GM23338 (cell line): Measurements from ENCODE around the gene RNLS. TPM values are rescaled to one million over a fixed set of nuclear protein-coding genes. Genes with fewer than 3 reads are reported as not detected.

Source experiments
- ATAC-seq: fragments of 200-7000 bp; cut with Tn5 transposase; 3 replicates; pipeline ENCODE4 v1.9.1; 2020
- DNase-seq: peaks from one replicate; pipeline ENCODE4 v3.0.0-alpha.2; 2015; ENCODE audit warnings: low spot score
- H2AFZ ChIP-seq: fragments of 200-600 bp; sonication (generic); 2 replicates; pipeline ENCODE4 v1.8.0; 2016; ENCODE audit warnings: antibody characterized with exemption, mild to moderate bottlenecking, moderate library complexity
- H3F3A ChIP-seq: fragments of 200-600 bp; sonication (generic); replicated peaks from 2 replicates; pipeline ENCODE4 v1.8.0; 2017; ENCODE audit warnings: antibody characterized with exemption, mixed run types, low read depth
- H3K27ac ChIP-seq: fragments of 200-600 bp; sonication (generic); 2 replicates; pipeline ENCODE4 v1.6.1; 2016; ENCODE audit warnings: low read depth
- H3K27me3 ChIP-seq: fragments of 200-600 bp; sonication (generic); 2 replicates; pipeline ENCODE4 v1.8.0; 2016; ENCODE audit warnings: mild to moderate bottlenecking, mixed run types, moderate library complexity; ENCODE audit not compliant: insufficient read depth
- H3K36me3 ChIP-seq: fragments of 200-600 bp; sonication (generic); 2 replicates; pipeline ENCODE4 v1.8.0; 2016; ENCODE audit warnings: mild to moderate bottlenecking; ENCODE audit not compliant: insufficient read depth
- H3K4me1 ChIP-seq: fragments of 200-600 bp; sonication (generic); 2 replicates; pipeline ENCODE4 v1.8.0; 2016; ENCODE audit warnings: mild to moderate bottlenecking, moderate library complexity; ENCODE audit not compliant: insufficient read depth
- H3K4me2 ChIP-seq: fragments of 200-600 bp; sonication (generic); 2 replicates; pipeline ENCODE4 v1.7.1; 2017; ENCODE audit warnings: mixed run types
- H3K4me3 ChIP-seq: fragments of 200-600 bp; sonication (generic); 2 replicates; pipeline ENCODE4 v1.6.1; 2016; ENCODE audit warnings: mixed run types
- H3K79me2 ChIP-seq: fragments of 200-600 bp; sonication (generic); replicated peaks from 2 replicates; pipeline ENCODE4 v1.8.0; 2017; ENCODE audit warnings: mild to moderate bottlenecking; ENCODE audit not compliant: insufficient read depth
- H3K9me2 ChIP-seq: fragments of 200-600 bp; sonication (generic); 2 replicates; pipeline ENCODE4 v1.8.0; 2017; ENCODE audit not compliant: insufficient read depth
- H4K20me1 ChIP-seq: fragments of 200-600 bp; sonication (generic); replicated peaks from 2 replicates; pipeline ENCODE4 v1.8.0; 2017; ENCODE audit warnings: mild to moderate bottlenecking; ENCODE audit not compliant: insufficient read depth
- H3K27ac Mint-ChIP-seq: 2 replicates; pipeline ENCODE4 v1.8.0; 2020; ENCODE audit warnings: inconsistent platforms, mild to moderate bottlenecking, moderate library complexity, mixed read lengths
- H3K27me3 Mint-ChIP-seq: 3 replicates; pipeline ENCODE4 v1.8.0; 2022; ENCODE audit warnings: low read depth, mild to moderate bottlenecking, moderate library complexity, mixed read lengths, inconsistent platforms; ENCODE audit not compliant: insufficient read depth, poor library complexity
- H3K36me3 Mint-ChIP-seq: 3 replicates; pipeline ENCODE4 v1.8.0; 2021; ENCODE audit warnings: low read depth, mild to moderate bottlenecking, inconsistent platforms, moderate library complexity, mixed read lengths
- H3K4me1 Mint-ChIP-seq: 3 replicates; pipeline ENCODE4 v1.8.0; 2020; ENCODE audit warnings: mild to moderate bottlenecking, inconsistent platforms, mixed read lengths
- H3K4me3 Mint-ChIP-seq: 3 replicates; pipeline ENCODE4 v1.8.0; 2021; ENCODE audit warnings: moderate library complexity, mild to moderate bottlenecking, inconsistent platforms, mixed read lengths
- H3K9me3 Mint-ChIP-seq: 3 replicates; pipeline ENCODE4 v1.8.0; 2020; ENCODE audit warnings: moderate library complexity, mild to moderate bottlenecking, inconsistent platforms, mixed read lengths
- CREB1 ChIP-seq: fragments of 250-450 bp; sonication (Bioruptor Pico); IDR thresholded peaks from 2 replicates; pipeline ENCODE4 v1.5.0; 2020; ENCODE audit warnings: low read depth, mild to moderate bottlenecking, moderate library complexity
- CTCF ChIP-seq, 2 experiments: fragments of 200-600 bp in 1 of 2; sonication (generic) in 1 of 2; conservative IDR thresholded peaks; 2 replicates each; pipeline versions ENCODE4 v1.5.1 to v1.6.1; 2016 to 2017; ENCODE audit warnings: antibody characterized with exemption in 2 of 2, low read depth in 2 of 2, mild to moderate bottlenecking in 2 of 2, moderate library complexity in 1 of 2
- ETS1 ChIP-seq: IDR thresholded peaks from 2 replicates; pipeline ENCODE4 v1.6.1; 2016; ENCODE audit warnings: antibody characterized with exemption
- EZH2 ChIP-seq: fragments of 200-600 bp; sonication (generic); IDR thresholded peaks from one replicate; pipeline ENCODE4 v1.8.0; 2017; ENCODE audit warnings: antibody characterized with exemption, mild to moderate bottlenecking, low read depth; ENCODE audit not compliant: unreplicated experiment
- JUNB ChIP-seq: IDR thresholded peaks from one replicate; pipeline ENCODE4 v1.6.1; 2016; ENCODE audit warnings: antibody characterized with exemption; ENCODE audit not compliant: unreplicated experiment
- NANOG ChIP-seq: IDR thresholded peaks from 2 replicates; pipeline ENCODE4 v1.6.1; 2016; ENCODE audit warnings: antibody characterized with exemption, borderline replicate concordance
- POLR2AphosphoS5 ChIP-seq: IDR thresholded peaks from 2 replicates; pipeline ENCODE4 v1.6.1; 2016; ENCODE audit warnings: antibody characterized with exemption, low read depth
- REST ChIP-seq: IDR thresholded peaks from one replicate; pipeline ENCODE4 v1.6.1; 2018; ENCODE audit warnings: antibody characterized with exemption; ENCODE audit not compliant: unreplicated experiment
- STAT1 ChIP-seq: IDR thresholded peaks from one replicate; pipeline ENCODE4 v1.6.1; 2016; ENCODE audit warnings: antibody characterized with exemption; ENCODE audit not compliant: unreplicated experiment
- ZNF114 ChIP-seq: fragments of 250-450 bp; sonication (Bioruptor Pico); IDR thresholded peaks from 2 replicates; pipeline ENCODE4 v1.5.0; 2020; ENCODE audit warnings: mild to moderate bottlenecking, moderate library complexity
- ZNF331 ChIP-seq: fragments of 250-450 bp; sonication (Bioruptor Pico); IDR thresholded peaks from 2 replicates; pipeline ENCODE4 v1.5.0; 2020; ENCODE audit warnings: low read depth, mild to moderate bottlenecking, moderate library complexity
- ZNF462 ChIP-seq: fragments of 250-450 bp; sonication (Bioruptor Pico); IDR thresholded peaks from 2 replicates; pipeline ENCODE4 v1.5.0; 2020; ENCODE audit warnings: mild to moderate bottlenecking, moderate library complexity
- polyA plus RNA-seq: library from polyadenylated mRNA; unstranded; fragments of >200 nt; fragmentation: Nextera tagmentation; extraction: Ambion mirVana; gene quantifications from 2 replicates; pipeline ENCODE4 v1.2.1, GENCODE V29; 2016
- total RNA-seq: library from RNA; depleted of rRNA; stranded (reverse); fragments of >200 nt; shearing (Covaris generic); gene quantifications from 2 replicates; pipeline ENCODE4 v1.2.3, GENCODE V29; 2014

The RNLS gene
- total and polyA plus RNA-seq, 2 experiments from 2014 or later = 8.8 to 15.2 TPM

GRCh38 chr10:88620441-88620840 lies 37.3 kb upstream of the RNLS start:
- H3K27me3 Mint-ChIP-seq = no peaks in the 10 kb centered on the region
- no peaks in the 10 kb centered on the region for H3F3A ChIP-seq
- H3K9me3 Mint-ChIP-seq = no peaks in the 10 kb centered on the region
- peaks cover 6% of the 10 kb centered on the region; the same call in 1 of the 2 replicates for H3K4me1 ChIP-seq
- no peaks in the 10 kb centered on the region for H3K9me2 ChIP-seq
- H3K4me1 Mint-ChIP-seq = no peaks in the 10 kb centered on the region; the same call in 1 of the 3 replicates
- DNase-seq (no peak), ATAC-seq (no peak)
- H4K20me1 ChIP-seq = no peaks in the 10 kb centered on the region
- no peaks in the 10 kb centered on the region for H3K79me2 ChIP-seq
- no peaks in the 10 kb centered on the region for H3K36me3 ChIP-seq
- no peaks in the 10 kb centered on the region for H3K36me3 Mint-ChIP-seq
- no peak overlapping the region for H2AFZ ChIP-seq
- H3K4me2 ChIP-seq = no peak overlapping the region
- H3K27me3 ChIP-seq = no peaks in the 10 kb centered on the region
- H3K4me3 Mint-ChIP-seq = no peak overlapping the region
- H3K4me3 ChIP-seq = no peak overlapping the region
- H3K27ac Mint-ChIP-seq = no peak overlapping the region
- TF ChIP-seq REST = no peak
- no peak for TF ChIP-seq ZNF114
- no peak for TF ChIP-seq EZH2
- TF ChIP-seq POLR2AphosphoS5 = no peak
- no peak for TF ChIP-seq ZNF331
- TF ChIP-seq NANOG = no peak
- no peak for TF ChIP-seq JUNB
- TF ChIP-seq STAT1 = no peak
- no peak for TF ChIP-seq CTCF (conservative IDR thresholded peaks at IDR 0.05; ENCODE audit: low read depth in 2 of 2)
- TF ChIP-seq CREB1 (CRISPR knock-in tag) = no peak
- no peak for TF ChIP-seq ZNF462 (CRISPR knock-in tag)
- no peak for TF ChIP-seq ETS1
- H3K27ac ChIP-seq = no peak overlapping the region
